Natural killer cell (primary cell): ENCODE results near the gene PTPRJ. TPM values are rescaled to one million over a fixed set of nuclear protein-coding genes. Genes with fewer than 3 reads are reported as not detected.

Experiments
- ATAC-seq, 3 donors: fragments of 150-1000 bp in 2 of 3; fragments of 200-7000 bp in 1 of 3; cut with Tn5 transposase; 1 replicate in 1 of 3; 2 replicates in 2 of 3; pipeline ENCODE4 v1.10.0; 2021; ENCODE audit warnings: mild to moderate bottlenecking in 2 of 3, moderate library complexity in 2 of 3
- DNase-seq, 2 donors: peaks; one replicate each; pipeline versions ENCODE4 v3.0.0 to v3.0.0-alpha.2; 2013 to 2021; ENCODE audit warnings: mixed read lengths in 1 of 2
- H3K27ac ChIP-seq: one replicate; pipeline ENCODE4 v1.5.1; 2013; ENCODE audit warnings: mild to moderate bottlenecking, low read length
- H3K27me3 ChIP-seq: one replicate; pipeline ENCODE4 v1.6.1; 2013; ENCODE audit warnings: low read length; ENCODE audit not compliant: control insufficient read depth, insufficient read depth
- H3K36me3 ChIP-seq: one replicate; pipeline ENCODE4 v1.6.1; 2013; ENCODE audit warnings: low read length; ENCODE audit not compliant: control insufficient read depth, insufficient read depth
- H3K4me1 ChIP-seq: one replicate; pipeline ENCODE4 v1.6.1; 2013; ENCODE audit warnings: low read length; ENCODE audit not compliant: control insufficient read depth, insufficient read depth
- H3K4me3 ChIP-seq: one replicate; pipeline ENCODE4 v1.5.1; 2013; ENCODE audit warnings: low read length
- H3K9me3 ChIP-seq: one replicate; pipeline ENCODE4 v1.6.1; 2013; ENCODE audit warnings: low read length; ENCODE audit not compliant: control insufficient read depth, insufficient read depth
- H3K27ac Mint-ChIP-seq, 2 donors: one replicate each; pipeline ENCODE4 v1.8.0; 2022; ENCODE audit warnings: mild to moderate bottlenecking in 2 of 2, mixed read lengths in 2 of 2, moderate library complexity in 1 of 2
- H3K27me3 Mint-ChIP-seq, 2 donors: one replicate each; pipeline ENCODE4 v1.8.0; 2022; ENCODE audit warnings: low read depth in 2 of 2, mixed read lengths in 2 of 2
- H3K36me3 Mint-ChIP-seq: one replicate; pipeline ENCODE4 v1.8.0; 2022; ENCODE audit warnings: mixed read lengths
- H3K4me1 Mint-ChIP-seq, 2 donors: one replicate each; pipeline ENCODE4 v1.8.0; 2022; ENCODE audit warnings: mixed read lengths in 2 of 2
- H3K4me3 Mint-ChIP-seq: one replicate; pipeline ENCODE4 v1.8.0; 2022; ENCODE audit warnings: mild to moderate bottlenecking, moderate library complexity, mixed read lengths
- H3K9me3 Mint-ChIP-seq, 2 donors: one replicate each; pipeline ENCODE4 v1.8.0; 2022; ENCODE audit warnings: mixed read lengths in 2 of 2
- CTCF ChIP-seq: fragments of 200-600 bp; IDR thresholded peaks from one replicate; pipeline ENCODE4 v1.8.0; 2022; ENCODE audit warnings: antibody characterized with exemption
- WGBS: methylation state at CpG from one replicate; pipeline ENCODE4 v1.1.7; 2013; ENCODE audit warnings: missing lambda C conversion rate; ENCODE audit not compliant: insufficient coverage; 5-methylcytosine and 5-hydroxymethylcytosine counted together
- intact Hi-C: fragments of 100-400 bp; cut with micrococcal nuclease; formaldehyde crosslinking; loops from one replicate; pipeline ENCODE4 v1.14.2; 2022
- total RNA-seq, 4 donors: library from RNA; stranded (reverse); fragments of 120-200 nt in 1 of 4; gene quantifications; one replicate each; pipeline versions ENCODE4 v1.2.3 to v1.2.4, GENCODE V29; 2013 to 2022

Gene PTPRJ
- total RNA-seq, 3 donors from 2014 or later (not counting 1 experiment from before 2014, with no cell fraction given) = 110 to 127 (median 111) TPM

DNA sequence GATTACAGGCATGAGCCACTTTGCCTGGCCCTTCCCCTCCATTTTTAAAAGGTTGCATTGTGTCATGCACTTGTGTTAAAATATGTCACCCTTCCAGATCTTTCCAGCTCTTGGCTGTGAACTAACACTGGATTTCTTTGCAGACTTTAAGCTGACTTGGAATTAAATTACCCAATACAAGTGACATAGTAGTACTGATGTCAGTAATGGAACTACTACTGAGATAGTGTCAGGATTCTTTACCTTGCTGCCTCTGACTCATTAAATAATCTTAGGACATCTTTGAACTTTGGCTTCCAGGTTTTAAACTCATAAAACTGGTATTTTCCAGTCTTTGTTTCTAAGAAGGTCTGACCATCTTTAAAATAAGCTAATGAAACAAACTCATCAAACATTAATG is 184.5 kb downstream of the PTPRJ start:
- Histone ChIP-seq H3K9me3 (no peaks in the 10 kb centered on the region), H3K36me3 (peaks cover 62% of the 10 kb centered on the region), H3K4me1 (peaks cover under 1% of the 10 kb centered on the region), H3K27ac (no peak overlapping the region), H3K4me3 (no peak overlapping the region), H3K27me3 (no peaks in the 10 kb centered on the region)
- TF ChIP-seq CTCF = no peak
- Mint-ChIP-seq H3K36me3 (peaks cover 13% of the 10 kb centered on the region), H3K27ac (no peak overlapping the region), H3K4me3 (no peak overlapping the region), H3K27me3 (no peaks in the 10 kb centered on the region), H3K4me1 (peaks cover 5 to 9% of the 10 kb centered on the region in 2 donors), H3K9me3 (no peaks in the 10 kb centered on the region)
- ATAC-seq = no peak
- no peak for DNase-seq
- intact Hi-C loops = no loop called here

GRCh38 chr11:48165426-48165825 is 185.1 kb downstream of the PTPRJ start:
- H3K36me3 ChIP-seq = peaks cover 56% of the 10 kb centered on the region
- no peak overlapping the region for H3K27ac Mint-ChIP-seq
- H3K36me3 Mint-ChIP-seq = peaks cover 7% of the 10 kb centered on the region

GRCh38 chr11:48167380-48167779 is 187.0 kb downstream of the PTPRJ start:
- Mint-ChIP-seq H3K9me3 (no peaks in the 10 kb centered on the region), H3K4me1 (peaks cover 24 to 27% of the 10 kb centered on the region in 2 donors), H3K27ac (peak overlapping the region in 1 of 2 donors; percentile 7), H3K27me3 (no peaks in the 10 kb centered on the region), H3K36me3 (peaks cover 5% of the 10 kb centered on the region), H3K4me3 (no peak overlapping the region)
- Histone ChIP-seq H3K9me3 (no peaks in the 10 kb centered on the region), H3K4me3 (no peak overlapping the region), H3K27ac (no peak overlapping the region), H3K36me3 (peaks cover 47% of the 10 kb centered on the region), H3K4me1 (peaks cover 8% of the 10 kb centered on the region), H3K27me3 (no peaks in the 10 kb centered on the region)
- no peak for TF ChIP-seq CTCF
- intact Hi-C loops = no loop called here
- no peak for ATAC-seq
- 100% methylated on average over 6 of the region's 6 CpGs for WGBS
- no peak for DNase-seq

More at GRCh38 chr11:48165426-48165825, 185.1 kb downstream of the PTPRJ start:
- Mint-ChIP-seq H3K4me3 (no peak overlapping the region), H3K4me1 (peaks cover 10% of the 10 kb centered on the region in 2 donors), H3K27me3 (no peaks in the 10 kb centered on the region), H3K9me3 (no peaks in the 10 kb centered on the region)
- TF ChIP-seq CTCF = no peak
- Histone ChIP-seq H3K27ac (no peak overlapping the region), H3K27me3 (no peaks in the 10 kb centered on the region), H3K4me1 (peaks cover 4% of the 10 kb centered on the region), H3K4me3 (no peak overlapping the region), H3K9me3 (no peaks in the 10 kb centered on the region)
- intact Hi-C loops = no loop called here
- 86% methylated on average over 3 of the region's 3 CpGs for WGBS
- DNase-seq (no peak), ATAC-seq (no peak)

DNA sequence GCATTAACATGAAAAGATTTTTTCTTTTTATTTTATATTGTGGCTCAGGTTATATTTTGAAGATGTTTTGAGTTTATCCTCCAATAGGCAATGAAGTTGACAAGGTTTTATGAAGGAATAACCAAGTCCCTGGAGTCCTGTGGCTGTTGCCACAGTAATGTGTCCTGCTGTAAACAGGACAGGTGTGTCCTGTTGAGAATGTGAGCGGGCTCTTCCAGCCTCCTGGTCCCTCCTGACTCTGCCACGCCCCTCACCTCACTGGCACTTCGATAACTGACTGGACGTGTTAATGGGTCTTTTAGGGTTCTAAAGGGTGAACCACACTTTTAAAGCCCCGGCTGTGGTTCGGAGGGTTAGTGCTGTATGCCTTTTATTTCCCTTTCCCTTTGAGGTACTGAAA is 188.5 kb downstream of the PTPRJ start:
- no peak for TF ChIP-seq CTCF
- no peaks in the 10 kb centered on the region for H3K27me3 Mint-ChIP-seq
- no peak overlapping the region for H3K27ac ChIP-seq
- DNase-seq (no peak), ATAC-seq (no peak)
- no peaks in the 10 kb centered on the region for H3K9me3 ChIP-seq
- intact Hi-C loops = no loop called here
- H3K9me3 Mint-ChIP-seq = no peaks in the 10 kb centered on the region
- H3K4me3 Mint-ChIP-seq = no peak overlapping the region
- H3K4me1 Mint-ChIP-seq = peaks cover 18 to 32% of the 10 kb centered on the region in 2 donors
- H3K4me1 ChIP-seq = peaks cover 8% of the 10 kb centered on the region
- H3K4me3 ChIP-seq = no peak overlapping the region
- peaks cover 34% of the 10 kb centered on the region for H3K36me3 ChIP-seq
- H3K27me3 ChIP-seq = no peaks in the 10 kb centered on the region
- H3K36me3 Mint-ChIP-seq = no peaks in the 10 kb centered on the region
- 88% methylated on average over 6 of the region's 6 CpGs for WGBS
- H3K27ac Mint-ChIP-seq = peak overlapping the region in 1 of 2 donors; percentile 63
